Renal pelvis (tissue), 4 donors: ENCODE results near the gene CD248. TPM values are rescaled to one million over a fixed set of nuclear protein-coding genes. Genes with fewer than 3 reads are reported as not detected.

Experiments
- DNase-seq: peaks from one replicate; pipeline ENCODE4 v3.0.0-alpha.2; 2013
- polyA plus RNA-seq, 3 donors: library from polyadenylated mRNA; unstranded; fragments of 120-200 nt; gene quantifications; one replicate each; pipeline ENCODE4 v1.2.1, GENCODE V29; 2013; ENCODE audit not compliant: insufficient read length in 3 of 3

The CD248 gene
- polyA plus RNA-seq, 3 donors = 54.2 to 97.9 (median 70.3) TPM

- no peak for DNase-seq
These were observed 24.1 kb downstream of the CD248 start for GRCh38 chr11:66292543-66293332.

- no peak for DNase-seq
These were observed 24.9 kb downstream of the CD248 start, which contains the start of gene TMEM151A for GRCh38 chr11:66291706-66292542. TMEM151A (plus strand) TSS chr11:66291894; CDS start chr11:66292014, 120 bp downstream.

- no peak for DNase-seq
These were observed 25.5 kb downstream of the CD248 start for GRCh38 chr11:66291303-66291705.

- no peak for DNase-seq
These were observed 26.6 kb downstream of the CD248 start for GRCh38 chr11:66290330-66290621.

GRCh38 chr11:66289548-66290329 is 27.1 kb downstream of the CD248 start:
- DNase-seq = peak; percentile 87

- DNase-seq = peak; percentile 99
These were observed 27.9 kb downstream of the CD248 start, which contains the start of gene YIF1A for GRCh38 chr11:66288671-66289547. YIF1A (minus strand) TSS chr11:66289143; CDS start chr11:66288985, 158 bp downstream.

GRCh38 chr11:66287889-66288670 is 28.8 kb downstream of the CD248 start:
- no peak for DNase-seq

GRCh38 chr11:66287211-66287888 is 29.5 kb downstream of the CD248 start:
- no peak for DNase-seq

- no peak for DNase-seq
These were observed 30.1 kb downstream of the CD248 start for GRCh38 chr11:66286699-66287098.

GRCh38 chr11:66285250-66285947 is 31.4 kb downstream of the CD248 start:
- no peak for DNase-seq

GRCh38 chr11:66284526-66285078 is 32.2 kb downstream of the CD248 start:
- DNase-seq = no peak

- DNase-seq = no peak
These were observed 33.3 kb downstream of the CD248 start for GRCh38 chr11:66283461-66284105.

GRCh38 chr11:66282468-66283455 is 34.1 kb downstream of the CD248 start:
- DNase-seq = peak; percentile 98

- no peak for DNase-seq
These were observed 34.9 kb downstream of the CD248 start for GRCh38 chr11:66281776-66282467.

- no peak for DNase-seq
These were observed 35.8 kb downstream of the CD248 start for GRCh38 chr11:66281001-66281400.

- no peak for DNase-seq
These were observed 36.4 kb downstream of the CD248 start for GRCh38 chr11:66280428-66280827.
